WERI-Rb-1 (cell line): ENCODE measurements around the gene PLCG2.
A peak's percentile ranks its signal among the peaks of the same experiment; 100 is the strongest.

Source experiments
- DNase-seq: peaks from one replicate; pipeline ENCODE4 v3.0.0-alpha.2; 2020
- H3K27ac ChIP-seq: fragments of 250-450 bp; sonication (Bioruptor Pico); 2 replicates; pipeline ENCODE4 v1.5.1; 2020; ENCODE audit warnings: mild to moderate bottlenecking, moderate library complexity
- H3K27me3 ChIP-seq: fragments of 250-450 bp; sonication (Bioruptor Pico); 2 replicates; pipeline ENCODE4 v1.5.1; 2021; ENCODE audit warnings: mild to moderate bottlenecking, low read depth, moderate library complexity; ENCODE audit not compliant: insufficient read depth, severe bottlenecking
- H3K36me3 ChIP-seq: fragments of 250-450 bp; sonication (Bioruptor Pico); 2 replicates; pipeline ENCODE4 v1.5.1; 2020; ENCODE audit warnings: mild to moderate bottlenecking, moderate library complexity
- H3K4me3 ChIP-seq: 2 replicates; pipeline ENCODE4 v1.5.1; 2011; ENCODE audit warnings: low read depth, mild to moderate bottlenecking, control low read depth, low read length
- H3K9me3 ChIP-seq: fragments of 250-450 bp; sonication (Bioruptor Pico); 2 replicates; pipeline ENCODE4 v1.5.1; 2021; ENCODE audit warnings: mild to moderate bottlenecking, moderate library complexity; ENCODE audit not compliant: severe bottlenecking
- TF ChIP-seq, protein P1 (sequence below): IDR thresholded peaks from 2 replicates; pipeline ENCODE4 v1.5.1; 2011; ENCODE audit warnings: low read depth, mild to moderate bottlenecking, control low read depth, inconsistent platforms, low read length

The PLCG2 gene

DNA sequence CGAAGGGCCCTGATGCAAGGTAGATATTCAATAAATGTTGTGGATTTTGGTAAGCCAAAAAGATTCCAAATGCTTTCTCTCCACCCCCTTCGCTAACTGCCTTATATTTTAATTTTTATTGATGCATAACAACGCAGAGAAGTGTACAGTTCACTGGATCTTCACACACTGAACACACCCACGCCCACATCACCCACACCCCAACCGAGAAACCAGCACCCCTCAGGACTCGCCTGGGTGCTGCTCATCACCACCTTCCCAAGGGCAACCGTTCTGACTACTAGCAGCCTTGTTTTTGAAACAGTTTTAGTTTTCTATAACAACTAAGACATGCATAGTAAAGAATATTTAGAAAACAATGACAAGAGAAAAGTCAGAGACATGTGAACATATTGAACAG, 9.1 kb upstream of the PLCG2 start:
- no peak for DNase-seq
- H3K9me3 ChIP-seq: no peaks in the 10 kb centered on the region
- TF ChIP-seq, protein P1, sequence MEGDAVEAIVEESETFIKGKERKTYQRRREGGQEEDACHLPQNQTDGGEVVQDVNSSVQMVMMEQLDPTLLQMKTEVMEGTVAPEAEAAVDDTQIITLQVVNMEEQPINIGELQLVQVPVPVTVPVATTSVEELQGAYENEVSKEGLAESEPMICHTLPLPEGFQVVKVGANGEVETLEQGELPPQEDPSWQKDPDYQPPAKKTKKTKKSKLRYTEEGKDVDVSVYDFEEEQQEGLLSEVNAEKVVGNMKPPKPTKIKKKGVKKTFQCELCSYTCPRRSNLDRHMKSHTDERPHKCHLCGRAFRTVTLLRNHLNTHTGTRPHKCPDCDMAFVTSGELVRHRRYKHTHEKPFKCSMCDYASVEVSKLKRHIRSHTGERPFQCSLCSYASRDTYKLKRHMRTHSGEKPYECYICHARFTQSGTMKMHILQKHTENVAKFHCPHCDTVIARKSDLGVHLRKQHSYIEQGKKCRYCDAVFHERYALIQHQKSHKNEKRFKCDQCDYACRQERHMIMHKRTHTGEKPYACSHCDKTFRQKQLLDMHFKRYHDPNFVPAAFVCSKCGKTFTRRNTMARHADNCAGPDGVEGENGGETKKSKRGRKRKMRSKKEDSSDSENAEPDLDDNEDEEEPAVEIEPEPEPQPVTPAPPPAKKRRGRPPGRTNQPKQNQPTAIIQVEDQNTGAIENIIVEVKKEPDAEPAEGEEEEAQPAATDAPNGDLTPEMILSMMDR: no peak
- H3K36me3 ChIP-seq: no peaks in the 10 kb centered on the region
- H3K27ac ChIP-seq: no peak overlapping the region
- H3K27me3 ChIP-seq: no peaks in the 10 kb centered on the region
- no peak overlapping the region for H3K4me3 ChIP-seq

DNA sequence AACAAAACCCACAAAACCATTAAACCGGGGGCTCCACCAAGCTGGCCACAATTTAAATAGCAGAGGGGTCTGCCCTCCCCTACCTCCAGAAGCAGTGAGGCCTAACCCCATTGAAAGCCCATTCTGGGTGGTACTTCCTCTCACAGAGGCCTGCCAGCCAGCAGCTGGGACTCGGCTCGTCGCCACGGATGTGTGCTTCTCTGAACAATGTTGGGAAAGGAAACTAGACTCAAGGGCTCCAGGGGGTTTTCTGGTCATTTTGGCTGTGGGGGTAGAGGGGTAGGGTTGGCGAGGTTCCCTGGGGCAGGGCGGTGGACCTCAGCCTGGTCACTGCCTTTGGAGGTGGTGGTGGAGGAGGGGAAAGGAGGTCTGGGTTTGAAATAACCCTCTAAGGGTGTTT, 4.7 kb upstream of the PLCG2 start:
- H3K4me3 ChIP-seq: no peak overlapping the region
- no peak for DNase-seq
- no peak overlapping the region for H3K27ac ChIP-seq

DNA sequence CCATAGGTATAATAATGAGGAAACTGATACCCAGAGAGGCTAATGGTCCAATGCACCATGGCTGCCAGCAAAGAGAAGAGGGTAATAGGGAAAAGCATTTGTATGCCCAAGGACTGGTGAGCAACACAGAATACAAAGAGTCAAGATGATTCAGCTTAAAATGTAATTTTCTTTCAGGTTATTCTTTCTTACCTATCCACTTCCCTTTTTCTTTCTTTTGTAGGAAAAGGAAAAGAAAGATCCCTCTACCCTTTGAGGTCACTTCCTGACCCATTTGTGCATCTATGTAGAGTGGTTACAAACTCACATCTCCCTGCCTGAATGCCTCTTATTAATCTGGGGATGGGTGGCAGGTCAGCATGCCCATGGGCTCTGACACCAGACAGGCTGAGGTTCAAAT, 3.5 kb upstream of the PLCG2 start:
- Histone ChIP-seq H3K9me3 (no peaks in the 10 kb centered on the region), H3K4me3 (no peak overlapping the region), H3K27me3 (peaks cover 5% of the 10 kb centered on the region), H3K36me3 (no peaks in the 10 kb centered on the region), H3K27ac (no peak overlapping the region)
- TF ChIP-seq, protein P1: no peak
- no peak for DNase-seq

More for the DNA sequence above, 4.7 kb upstream of the PLCG2 start:
- no peaks in the 10 kb centered on the region for H3K36me3 ChIP-seq
- H3K27me3 ChIP-seq: peaks cover 2% of the 10 kb centered on the region
- TF ChIP-seq, protein P1: no peak
- no peaks in the 10 kb centered on the region for H3K9me3 ChIP-seq

DNA sequence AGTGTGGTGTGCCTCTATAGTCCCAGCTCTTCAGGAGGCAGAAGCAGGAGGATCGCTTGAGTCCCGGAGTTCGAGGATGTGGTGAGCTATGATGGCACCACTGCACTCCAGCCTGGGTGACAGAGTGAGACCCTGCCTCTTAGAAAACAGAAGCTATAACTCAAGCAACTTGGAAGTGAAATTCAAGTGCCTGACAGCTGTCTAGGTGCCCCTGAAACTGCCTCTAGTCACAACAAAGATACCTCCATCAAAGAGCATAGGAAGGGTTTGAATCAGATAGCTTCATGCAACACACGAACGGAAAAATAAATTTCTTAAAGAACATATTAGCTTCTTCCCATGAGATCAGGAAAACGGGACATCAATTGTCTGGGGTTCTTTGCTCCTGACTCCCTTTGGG, 860 bp upstream of the PLCG2 start:
- H3K36me3 ChIP-seq: no peaks in the 10 kb centered on the region
- H3K27ac ChIP-seq: no peak overlapping the region
- TF ChIP-seq, protein P1: no peak
- peaks cover 5% of the 10 kb centered on the region for H3K27me3 ChIP-seq
- no peaks in the 10 kb centered on the region for H3K9me3 ChIP-seq
- no peak for DNase-seq
- no peak overlapping the region for H3K4me3 ChIP-seq

DNA sequence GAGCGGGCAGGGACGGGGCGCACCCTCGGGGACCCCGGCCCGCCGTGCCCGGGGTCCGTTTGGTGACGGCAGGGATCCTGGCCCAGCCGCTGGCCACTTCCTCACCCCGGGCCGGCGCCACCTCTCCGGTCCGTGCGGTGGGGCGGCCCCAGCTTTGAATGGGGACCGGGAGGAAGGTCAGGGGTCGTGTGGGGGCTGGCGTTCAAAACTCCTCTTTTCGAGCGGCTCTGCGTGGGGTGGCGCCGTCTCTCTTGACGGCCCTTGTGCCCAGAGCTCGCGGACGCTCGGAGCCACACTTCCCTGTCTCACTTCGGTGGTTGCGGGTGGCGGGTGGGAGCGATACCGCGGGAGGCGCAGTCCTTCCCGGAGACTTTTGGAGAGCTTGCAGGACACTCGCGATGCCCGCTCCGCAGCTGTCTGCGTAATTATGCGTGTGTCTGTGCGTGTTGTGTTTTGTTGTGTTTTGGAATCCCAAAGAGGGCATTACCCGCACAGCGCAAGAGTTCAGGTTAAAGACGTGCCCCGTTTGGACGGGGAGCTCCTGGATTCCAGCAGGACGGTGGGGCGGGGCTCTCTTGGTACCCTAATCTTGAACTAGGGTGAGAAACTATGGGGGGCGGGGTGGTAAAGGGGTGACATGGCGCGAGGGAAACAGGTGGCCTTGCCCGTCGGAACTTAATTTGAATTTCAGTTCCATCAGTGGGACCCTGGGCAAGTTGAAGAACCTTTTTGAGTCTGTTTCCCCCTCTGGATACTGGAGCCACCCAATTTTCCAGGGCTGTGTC, 637 bp downstream of the PLCG2 start:
- no peak for DNase-seq
- TF ChIP-seq, protein P1: no peak
- Histone ChIP-seq H3K27me3 (peaks cover 5% of the 10 kb centered on the region), H3K4me3 (peak overlapping the region; percentile 47), H3K27ac (no peak overlapping the region), H3K36me3 (no peaks in the 10 kb centered on the region), H3K9me3 (no peaks in the 10 kb centered on the region)

DNA sequence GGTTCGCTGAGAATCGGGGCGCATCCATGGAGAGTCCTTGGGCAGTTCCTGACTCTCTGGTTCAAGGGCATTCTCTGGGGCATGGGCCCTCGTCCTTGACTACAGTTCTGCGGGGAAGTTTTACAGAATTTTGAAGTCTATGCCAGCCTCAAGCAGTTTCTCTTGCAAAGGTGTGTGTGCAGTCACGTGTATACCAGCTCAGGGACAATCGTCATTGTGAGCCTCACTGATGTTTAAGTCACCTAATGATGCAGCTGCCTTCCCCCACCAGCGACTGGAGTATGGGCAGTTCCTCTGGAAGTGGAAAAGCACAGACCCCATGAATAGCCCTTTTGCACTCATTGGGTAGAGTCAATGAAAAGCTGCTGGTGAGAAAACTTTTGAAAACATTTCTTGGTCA, 1.3 kb downstream of the PLCG2 start:
- Histone ChIP-seq H3K9me3 (no peaks in the 10 kb centered on the region), H3K4me3 (no peak overlapping the region), H3K27ac (no peak overlapping the region), H3K36me3 (no peaks in the 10 kb centered on the region), H3K27me3 (peaks cover 5% of the 10 kb centered on the region)
- DNase-seq: no peak
- TF ChIP-seq, protein P1: no peak
